HFF-Myc (cell line): ENCODE results near the gene TIMM22.
"Not testable (repeated sequence)": the region's sequence is repeated elsewhere in the genome, so short reads cannot be mapped to it uniquely, and the experiment has no call there.

Source experiments
- DNase-seq: peaks from one replicate; pipeline ENCODE4 v3.0.0-alpha.2; 2011; ENCODE audit warnings: low read depth; ENCODE audit errors: extremely low read depth
- H3K4me3 ChIP-seq: replicated peaks from 2 replicates; pipeline ENCODE4 v1.5.1; 2011; ENCODE audit warnings: low read depth, mild to moderate bottlenecking, control low read depth, low read length
- TF ChIP-seq, protein P1 (sequence below): IDR thresholded peaks from 2 replicates; pipeline ENCODE4 v1.5.1; 2012; ENCODE audit warnings: mild to moderate bottlenecking, low read depth, low read length, control low read depth; ENCODE audit errors: missing control alignments

Gene TIMM22

DNA sequence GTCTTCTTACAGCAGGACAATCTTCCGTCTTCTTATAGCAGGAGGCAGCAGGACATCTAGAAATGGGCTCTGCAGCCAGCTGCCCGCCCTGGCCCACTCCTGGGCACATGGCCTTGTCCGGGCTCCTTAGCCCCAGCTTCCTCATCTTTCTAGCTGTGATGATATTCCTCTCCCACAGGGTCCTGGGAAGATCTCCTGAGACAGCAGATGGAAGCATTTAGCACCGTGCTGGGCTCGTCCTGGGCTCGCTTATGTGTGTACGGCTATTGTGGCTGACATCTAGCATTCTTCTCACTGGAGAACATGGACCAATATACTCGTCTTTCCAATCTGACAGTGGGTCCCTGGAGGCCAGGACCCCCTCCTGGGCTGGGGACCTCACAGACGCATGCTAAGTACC, 48.5 kb downstream of the TIMM22 start:
- DNase-seq: no peak
- no peak overlapping the region for H3K4me3 ChIP-seq

DNA sequence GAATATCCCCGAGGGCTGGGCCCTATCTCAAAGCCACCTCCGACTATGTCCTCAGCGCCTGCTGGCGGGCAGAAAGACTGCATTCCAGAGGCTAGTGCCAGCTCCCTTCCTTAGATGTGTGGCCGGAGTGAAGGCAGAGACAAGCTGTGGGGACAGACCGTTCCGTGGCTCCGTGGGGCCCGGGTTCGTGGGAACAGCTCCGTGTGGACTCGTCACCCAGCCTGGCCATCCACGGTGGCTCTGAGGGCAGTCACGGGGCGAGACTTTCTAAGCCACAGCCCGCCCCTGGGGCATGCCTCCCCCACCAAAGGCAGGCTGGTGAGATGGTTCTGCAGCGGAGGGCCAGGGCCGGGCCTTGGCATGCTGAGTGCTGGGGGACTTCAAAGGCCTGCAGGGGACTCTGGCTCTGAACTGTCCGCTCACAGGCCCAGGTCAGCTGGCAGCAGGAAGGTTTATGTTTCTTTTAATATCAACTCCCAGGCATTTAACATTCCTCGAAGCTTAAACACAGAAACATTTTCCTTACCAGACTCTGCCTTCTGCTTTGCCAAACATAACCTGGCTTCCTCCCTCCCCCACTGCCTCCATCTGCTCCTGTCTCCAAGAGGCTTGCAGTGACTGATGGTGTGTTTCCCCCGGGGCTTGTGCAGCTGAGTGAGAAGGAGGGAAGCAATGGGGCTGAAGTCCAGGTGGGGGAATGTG, 50.4 kb downstream of the TIMM22 start:
- DNase-seq: no peak
- TF ChIP-seq, protein P1, sequence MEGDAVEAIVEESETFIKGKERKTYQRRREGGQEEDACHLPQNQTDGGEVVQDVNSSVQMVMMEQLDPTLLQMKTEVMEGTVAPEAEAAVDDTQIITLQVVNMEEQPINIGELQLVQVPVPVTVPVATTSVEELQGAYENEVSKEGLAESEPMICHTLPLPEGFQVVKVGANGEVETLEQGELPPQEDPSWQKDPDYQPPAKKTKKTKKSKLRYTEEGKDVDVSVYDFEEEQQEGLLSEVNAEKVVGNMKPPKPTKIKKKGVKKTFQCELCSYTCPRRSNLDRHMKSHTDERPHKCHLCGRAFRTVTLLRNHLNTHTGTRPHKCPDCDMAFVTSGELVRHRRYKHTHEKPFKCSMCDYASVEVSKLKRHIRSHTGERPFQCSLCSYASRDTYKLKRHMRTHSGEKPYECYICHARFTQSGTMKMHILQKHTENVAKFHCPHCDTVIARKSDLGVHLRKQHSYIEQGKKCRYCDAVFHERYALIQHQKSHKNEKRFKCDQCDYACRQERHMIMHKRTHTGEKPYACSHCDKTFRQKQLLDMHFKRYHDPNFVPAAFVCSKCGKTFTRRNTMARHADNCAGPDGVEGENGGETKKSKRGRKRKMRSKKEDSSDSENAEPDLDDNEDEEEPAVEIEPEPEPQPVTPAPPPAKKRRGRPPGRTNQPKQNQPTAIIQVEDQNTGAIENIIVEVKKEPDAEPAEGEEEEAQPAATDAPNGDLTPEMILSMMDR: no peak
- no peak overlapping the region for H3K4me3 ChIP-seq

More for the DNA sequence above, 48.5 kb downstream of the TIMM22 start:
- TF ChIP-seq, protein P1: no peak

DNA sequence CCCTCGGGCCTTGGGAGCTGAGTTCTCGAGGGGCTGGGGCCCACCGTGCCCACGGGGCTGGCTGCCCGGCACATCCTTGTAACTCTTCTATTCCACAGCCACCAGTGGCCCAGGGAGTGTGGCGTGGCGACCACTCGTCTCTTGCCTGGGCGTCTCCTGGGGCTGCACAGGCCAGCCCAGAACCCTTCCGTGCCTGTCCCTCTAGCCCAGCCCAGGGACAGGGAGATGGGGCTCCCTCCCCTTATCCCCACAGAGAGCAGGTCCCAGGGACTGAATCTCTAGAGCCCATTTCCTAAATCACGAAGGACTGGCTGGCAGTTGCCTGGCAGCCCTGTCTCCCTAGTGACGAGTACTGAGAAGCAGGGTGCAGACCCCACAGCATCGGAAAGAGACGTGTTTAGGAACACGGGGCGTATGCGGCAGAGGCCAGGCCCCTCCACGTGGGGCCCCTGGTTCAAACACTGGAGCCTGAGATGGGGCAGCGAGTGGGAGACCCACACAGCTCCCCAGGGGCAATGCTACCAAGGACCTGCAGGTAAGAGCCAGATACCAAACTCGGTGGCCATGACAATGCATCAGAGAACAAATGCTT, 51.0 kb downstream of the TIMM22 start:
- TF ChIP-seq, protein P1: no peak
- H3K4me3 ChIP-seq: no peak overlapping the region
- DNase-seq: no peak

DNA sequence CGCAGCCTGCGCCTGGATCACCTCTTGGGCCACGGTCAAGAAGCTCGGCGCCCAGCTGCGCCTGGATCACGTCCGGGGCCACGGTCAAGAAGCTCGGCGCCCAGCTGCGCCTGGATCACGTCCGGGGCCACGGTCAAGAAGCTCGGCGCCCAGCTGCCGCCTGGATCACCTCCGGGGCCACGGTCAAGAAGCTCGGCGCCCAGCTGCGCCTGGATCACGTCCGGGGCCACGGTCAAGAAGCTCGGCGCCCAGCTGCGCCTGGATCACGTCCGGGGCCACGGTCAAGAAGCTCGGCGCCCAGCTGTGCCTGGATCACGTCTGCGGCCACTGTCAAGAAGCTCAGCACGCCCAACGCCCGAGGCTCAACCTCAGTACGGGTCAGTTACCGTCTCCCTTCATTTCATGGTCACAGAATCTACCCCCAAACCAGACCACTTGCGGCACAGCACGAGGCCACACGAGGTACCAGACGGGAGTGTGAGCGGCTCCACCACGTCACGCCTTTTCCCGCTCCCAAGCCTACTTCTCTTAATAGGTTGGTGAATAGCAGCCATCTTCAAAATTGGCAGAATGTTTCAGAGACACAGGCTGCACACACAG, 51.7 kb downstream of the TIMM22 start:
- DNase-seq, H3K4me3 ChIP-seq: not testable (repeated sequence)

DNA sequence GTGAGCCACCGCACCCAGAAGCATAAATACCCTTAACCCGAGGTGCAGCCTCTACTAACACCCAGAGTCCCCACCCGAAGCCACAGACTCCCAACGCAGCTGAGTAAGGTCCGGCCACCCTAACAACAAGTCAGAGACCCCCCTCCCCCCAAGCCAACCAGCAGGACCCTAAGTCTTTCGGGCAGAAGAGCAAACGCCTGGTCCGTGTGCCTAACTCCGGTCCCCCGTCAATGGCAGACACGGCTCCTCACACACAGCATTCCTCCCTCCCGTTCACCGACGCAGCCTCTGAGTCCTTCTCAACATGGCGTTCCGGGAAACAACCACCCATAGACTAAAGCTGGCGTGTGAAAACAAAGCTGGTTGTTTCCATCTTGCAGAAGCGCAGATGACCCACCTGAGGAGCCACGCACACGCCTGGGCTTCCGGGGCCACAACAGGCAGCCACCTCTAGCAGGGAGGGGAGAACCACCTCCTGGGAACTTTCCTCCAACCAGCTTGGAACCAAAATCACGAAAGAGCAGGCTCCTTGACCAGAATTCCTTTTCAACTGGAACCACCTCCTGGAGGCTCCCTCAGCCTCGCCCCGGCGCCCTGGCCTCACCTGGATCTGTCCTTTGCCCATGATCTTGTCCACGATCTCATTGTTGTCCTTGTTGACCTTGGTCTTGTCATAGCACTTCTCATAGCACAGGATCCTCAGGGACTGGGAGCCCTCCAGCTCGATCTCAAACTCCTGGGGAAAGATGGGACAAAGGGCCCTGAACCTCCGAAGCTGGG, 52.7 kb downstream of the TIMM22 start:
- no peak for DNase-seq
- no peak overlapping the region for H3K4me3 ChIP-seq
- TF ChIP-seq, protein P1: no peak

DNA sequence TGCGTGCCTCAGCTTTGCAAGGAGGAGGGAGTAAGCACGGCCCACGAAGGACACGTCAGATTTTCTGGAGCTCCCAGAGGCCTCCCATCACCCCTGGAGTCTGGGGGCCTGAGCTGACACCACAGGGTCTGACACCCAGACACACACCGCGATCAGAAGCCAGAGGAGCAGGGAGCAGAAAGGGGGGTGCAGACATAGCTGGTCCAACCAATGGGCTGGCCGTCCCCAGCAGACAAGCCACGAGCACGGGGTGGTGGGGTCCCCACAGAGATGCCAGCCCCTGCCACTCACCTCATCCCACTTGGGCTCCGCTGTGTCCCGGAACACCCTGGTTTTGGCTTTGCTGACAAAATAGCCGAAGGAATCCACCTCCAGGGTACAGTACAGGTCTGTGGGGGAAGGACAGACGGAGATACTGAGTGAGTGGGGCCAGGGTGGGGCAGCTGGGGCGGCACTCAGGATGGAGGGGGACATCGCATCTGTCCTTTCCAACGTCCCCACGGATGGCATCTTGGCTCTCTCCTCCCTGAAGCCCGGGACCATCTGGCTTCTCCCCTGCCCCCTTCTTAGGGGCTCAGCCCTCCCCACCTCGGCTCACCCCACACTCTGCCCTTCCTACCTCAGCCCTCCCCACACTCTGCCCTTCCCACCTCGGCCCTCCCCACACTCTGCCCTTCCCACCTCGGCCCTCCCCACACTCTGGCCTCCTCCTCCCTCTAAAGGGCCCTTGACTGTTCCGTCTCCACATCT, 53.5 kb downstream of the TIMM22 start:
- TF ChIP-seq, protein P1: no peak
- H3K4me3 ChIP-seq: no peak overlapping the region
- no peak for DNase-seq
